ENCODE data around the gene ABCC11. TPM values are rescaled to one million over a fixed set of nuclear protein-coding genes. Genes with fewer than 3 reads are reported as not detected.

The ABCC11 gene
- total RNA-seq, 1 donor, result 0.52 TPM

GRCh38 chr16:48143812-48144368 lies 103.4 kb downstream of the ABCC11 start:
- Histone ChIP-seq H3K27me3 (ENCODE audit: insufficient read depth, low read length) (no peaks in the 10 kb centered on the region), H3K4me1 (ENCODE audit: insufficient read depth, low read length) (no peaks in the 10 kb centered on the region), H3K4me3 (ENCODE audit: low read length) (no peak overlapping the region), H3K9me3 (ENCODE audit: low read depth, low read length) (peaks cover 3% of the 10 kb centered on the region)

DNA sequence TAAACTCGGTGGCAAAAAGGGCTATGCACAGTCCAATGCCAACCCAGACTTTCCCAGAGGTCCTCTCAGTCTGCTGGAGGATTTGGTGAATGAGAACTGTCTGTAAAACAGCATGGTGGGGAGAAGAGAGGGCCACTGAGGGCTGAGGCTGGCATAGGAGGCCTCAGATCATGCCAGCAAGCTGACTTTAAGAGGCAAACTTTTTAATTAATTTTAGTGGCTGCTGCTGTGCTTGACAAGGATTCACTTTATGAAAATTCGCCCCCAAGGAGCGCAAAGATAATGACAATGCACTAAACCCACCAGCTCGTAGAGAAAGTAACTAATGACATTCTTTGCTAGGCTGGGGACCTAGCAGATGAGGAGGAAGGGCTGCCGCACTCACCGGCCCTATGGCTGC lies 106.5 kb downstream of the ABCC11 start:
- H3K4me3 ChIP-seq (ENCODE audit: low read length), result no peak overlapping the region
- no peaks in the 10 kb centered on the region for H3K27me3 ChIP-seq (ENCODE audit: insufficient read depth, low read length)
- H3K9me3 ChIP-seq (ENCODE audit: low read depth, low read length), result no peaks in the 10 kb centered on the region
- H3K4me1 ChIP-seq (ENCODE audit: insufficient read depth, low read length), result no peaks in the 10 kb centered on the region

GRCh38 chr16:48139517-48139916 lies 107.8 kb downstream of the ABCC11 start:
- Histone ChIP-seq H3K27me3 (ENCODE audit: insufficient read depth, low read length) (no peaks in the 10 kb centered on the region), H3K4me3 (ENCODE audit: low read length) (no peak overlapping the region), H3K4me1 (ENCODE audit: insufficient read depth, low read length) (no peaks in the 10 kb centered on the region), H3K9me3 (ENCODE audit: low read depth, low read length) (no peaks in the 10 kb centered on the region)

- H3K4me3 ChIP-seq (ENCODE audit: low read length), result no peak overlapping the region
- no peaks in the 10 kb centered on the region for H3K27me3 ChIP-seq (ENCODE audit: insufficient read depth, low read length)
- no peaks in the 10 kb centered on the region for H3K9me3 ChIP-seq (ENCODE audit: low read depth, low read length)
- H3K4me1 ChIP-seq (ENCODE audit: insufficient read depth, low read length), result no peaks in the 10 kb centered on the region
Measured at GRCh38 chr16:48138543-48138942, 108.8 kb downstream of the ABCC11 start.

- H3K27me3 ChIP-seq (ENCODE audit: insufficient read depth, low read length), result no peaks in the 10 kb centered on the region
- H3K9me3 ChIP-seq (ENCODE audit: low read depth, low read length), result no peaks in the 10 kb centered on the region
- H3K4me1 ChIP-seq (ENCODE audit: insufficient read depth, low read length), result no peaks in the 10 kb centered on the region
- no peak overlapping the region for H3K4me3 ChIP-seq (ENCODE audit: low read length)
Measured at GRCh38 chr16:48137822-48138221, 109.5 kb downstream of the ABCC11 start.

DNA sequence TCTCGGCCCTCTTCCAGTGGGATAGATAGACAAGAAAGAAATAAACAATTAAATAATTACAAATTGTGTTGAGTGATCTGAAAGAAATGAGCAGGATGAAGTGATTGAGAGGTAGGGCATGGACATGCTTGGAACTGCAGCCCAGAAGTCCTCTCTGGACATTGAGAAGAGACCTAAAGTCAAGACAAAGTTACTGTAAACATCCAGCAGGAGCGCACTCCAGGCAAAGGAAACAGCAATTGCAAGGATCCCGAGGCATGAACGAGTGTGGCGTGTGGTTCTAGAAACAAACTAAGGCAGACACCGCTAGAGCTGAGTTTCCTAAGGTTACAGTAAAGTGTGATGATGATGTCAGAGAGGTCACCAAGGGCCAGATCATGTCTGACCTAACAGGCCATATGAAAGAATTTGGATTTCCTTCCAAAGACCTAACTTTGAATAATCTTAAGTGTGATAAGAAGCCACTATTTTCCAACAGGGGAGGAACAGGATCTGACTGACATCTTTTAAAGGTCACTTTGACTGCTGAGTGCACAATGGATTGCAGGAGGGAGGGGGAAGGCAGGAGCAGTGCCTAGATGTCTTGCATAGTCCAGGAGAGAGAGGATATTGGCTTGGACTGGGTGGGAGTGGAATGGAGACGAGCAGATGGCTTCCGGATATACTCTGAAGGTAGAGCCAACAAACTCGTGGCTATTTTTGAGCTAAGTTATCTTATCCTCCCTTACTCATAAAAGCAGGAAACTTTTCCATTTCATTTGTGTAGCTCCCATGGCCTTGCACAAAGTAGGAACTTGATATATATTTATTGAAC lies 110.6 kb downstream of the ABCC11 start:
- Histone ChIP-seq H3K9me3 (ENCODE audit: low read depth, low read length) (no peaks in the 10 kb centered on the region), H3K27me3 (ENCODE audit: insufficient read depth, low read length) (no peaks in the 10 kb centered on the region), H3K4me1 (ENCODE audit: insufficient read depth, low read length) (no peaks in the 10 kb centered on the region), H3K4me3 (ENCODE audit: low read length) (no peak overlapping the region)

GRCh38 chr16:48133455-48134211 lies 113.7 kb downstream of the ABCC11 start:
- no peaks in the 10 kb centered on the region for H3K27me3 ChIP-seq (ENCODE audit: insufficient read depth, low read length)
- H3K4me3 ChIP-seq (ENCODE audit: low read length), result no peak overlapping the region
- no peaks in the 10 kb centered on the region for H3K4me1 ChIP-seq (ENCODE audit: insufficient read depth, low read length)
- no peaks in the 10 kb centered on the region for H3K9me3 ChIP-seq (ENCODE audit: low read depth, low read length)

- no peak overlapping the region for H3K4me3 ChIP-seq (ENCODE audit: low read length)
- no peaks in the 10 kb centered on the region for H3K9me3 ChIP-seq (ENCODE audit: low read depth, low read length)
- no peaks in the 10 kb centered on the region for H3K4me1 ChIP-seq (ENCODE audit: insufficient read depth, low read length)
- no peaks in the 10 kb centered on the region for H3K27me3 ChIP-seq (ENCODE audit: insufficient read depth, low read length)
Measured at GRCh38 chr16:48132696-48133095, 114.6 kb downstream of the ABCC11 start.

DNA sequence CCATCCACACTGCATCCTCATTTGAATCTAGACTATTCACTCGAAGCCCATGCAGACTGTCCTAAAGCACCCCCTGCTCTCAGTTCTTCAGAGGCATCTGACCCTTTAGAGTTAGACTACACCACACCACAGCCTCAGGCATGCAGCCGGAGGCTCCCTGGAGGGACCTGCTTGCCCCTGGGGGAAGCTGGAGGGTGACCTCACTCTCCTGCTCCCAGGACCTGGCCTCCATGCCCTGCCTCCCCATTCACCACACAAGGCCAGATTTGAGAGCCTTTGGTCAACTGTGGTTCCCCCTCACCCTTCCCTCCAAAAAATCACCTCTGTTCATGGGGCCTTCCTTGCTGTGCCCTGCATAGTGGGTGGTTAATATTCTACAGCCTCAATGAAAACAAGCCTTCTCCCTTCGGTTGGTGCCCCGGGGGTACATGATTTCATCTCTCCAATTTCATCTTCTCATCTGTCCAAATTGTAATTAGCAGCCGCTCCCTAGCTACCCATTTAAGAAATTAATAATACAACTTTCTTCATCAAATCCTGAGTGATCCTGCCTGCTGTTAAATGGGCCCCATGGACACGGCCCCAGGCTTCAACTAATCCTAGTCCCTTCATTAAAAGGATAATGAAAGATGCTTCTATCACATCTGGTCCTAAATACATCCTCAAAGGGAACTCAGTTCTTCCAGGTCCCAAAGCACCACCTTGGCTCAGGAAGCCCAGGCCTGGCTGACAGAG lies 116.0 kb downstream of the ABCC11 start:
- Histone ChIP-seq H3K4me1 (ENCODE audit: insufficient read depth, low read length) (no peaks in the 10 kb centered on the region), H3K9me3 (ENCODE audit: low read depth, low read length) (no peaks in the 10 kb centered on the region), H3K4me3 (ENCODE audit: low read length) (no peak overlapping the region), H3K27me3 (ENCODE audit: insufficient read depth, low read length) (no peaks in the 10 kb centered on the region)

DNA sequence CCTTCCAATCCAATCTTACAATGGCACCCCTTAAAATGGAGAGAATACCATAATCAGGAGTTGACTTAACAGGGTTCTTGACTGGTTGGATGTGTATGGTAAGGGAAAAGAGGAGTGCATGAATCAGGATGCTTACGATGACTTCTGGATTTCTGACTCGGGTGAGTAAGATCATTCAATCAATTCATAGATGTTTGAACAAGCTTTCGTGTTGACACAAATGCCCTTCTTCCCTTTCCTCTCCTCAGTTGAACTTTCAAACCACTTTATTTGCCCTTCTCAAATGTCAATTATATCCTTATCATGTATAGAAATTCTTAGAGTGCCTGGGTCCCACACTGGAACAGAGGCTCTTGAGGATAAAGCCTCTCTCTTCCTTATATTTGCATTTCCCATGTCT lies 117.4 kb downstream of the ABCC11 start:
- Histone ChIP-seq H3K4me1 (ENCODE audit: insufficient read depth, low read length) (no peaks in the 10 kb centered on the region), H3K27me3 (ENCODE audit: insufficient read depth, low read length) (no peaks in the 10 kb centered on the region), H3K4me3 (ENCODE audit: low read length) (no peak overlapping the region), H3K9me3 (ENCODE audit: low read depth, low read length) (no peaks in the 10 kb centered on the region)

- Histone ChIP-seq H3K9me3 (ENCODE audit: low read depth, low read length) (no peaks in the 10 kb centered on the region), H3K4me3 (ENCODE audit: low read length) (no peak overlapping the region), H3K27me3 (ENCODE audit: insufficient read depth, low read length) (no peaks in the 10 kb centered on the region), H3K4me1 (ENCODE audit: insufficient read depth, low read length) (no peaks in the 10 kb centered on the region)
Measured at GRCh38 chr16:48128769-48129168, 118.6 kb downstream of the ABCC11 start.

- H3K4me3 ChIP-seq (ENCODE audit: low read length), result no peak overlapping the region
Measured at GRCh38 chr16:48126801-48127644, 120.3 kb downstream of the ABCC11 start.

GRCh38 chr16:48125888-48126287 lies 121.5 kb downstream of the ABCC11 start:
- Histone ChIP-seq H3K4me1 (ENCODE audit: insufficient read depth, low read length) (no peaks in the 10 kb centered on the region), H3K9me3 (ENCODE audit: low read depth, low read length) (no peaks in the 10 kb centered on the region), H3K27me3 (ENCODE audit: insufficient read depth, low read length) (no peaks in the 10 kb centered on the region), H3K4me3 (ENCODE audit: low read length) (no peak overlapping the region)

More at GRCh38 chr16:48126801-48127644, 120.3 kb downstream of the ABCC11 start:
- H3K9me3 ChIP-seq (ENCODE audit: low read depth, low read length), result no peaks in the 10 kb centered on the region
- no peaks in the 10 kb centered on the region for H3K27me3 ChIP-seq (ENCODE audit: insufficient read depth, low read length)
- no peaks in the 10 kb centered on the region for H3K4me1 ChIP-seq (ENCODE audit: insufficient read depth, low read length)

- no peaks in the 10 kb centered on the region for H3K27me3 ChIP-seq (ENCODE audit: insufficient read depth, low read length)
- H3K9me3 ChIP-seq (ENCODE audit: low read depth, low read length), result no peaks in the 10 kb centered on the region
- no peaks in the 10 kb centered on the region for H3K4me1 ChIP-seq (ENCODE audit: insufficient read depth, low read length)
- H3K4me3 ChIP-seq (ENCODE audit: low read length), result no peak overlapping the region
Measured at GRCh38 chr16:48124266-48124665, 123.1 kb downstream of the ABCC11 start.

All from mononuclear cell (primary cell).